NCI-H446 treated with DMSO at 0.1 percent for 48 hours (cell line): ENCODE data around the gene ZNF428.

ENCODE experiments used
- DNase-seq: peaks from one replicate; lab custom pipeline; 2025; lab: John Stamatoyannopoulos, UW

Gene ZNF428

DNA sequence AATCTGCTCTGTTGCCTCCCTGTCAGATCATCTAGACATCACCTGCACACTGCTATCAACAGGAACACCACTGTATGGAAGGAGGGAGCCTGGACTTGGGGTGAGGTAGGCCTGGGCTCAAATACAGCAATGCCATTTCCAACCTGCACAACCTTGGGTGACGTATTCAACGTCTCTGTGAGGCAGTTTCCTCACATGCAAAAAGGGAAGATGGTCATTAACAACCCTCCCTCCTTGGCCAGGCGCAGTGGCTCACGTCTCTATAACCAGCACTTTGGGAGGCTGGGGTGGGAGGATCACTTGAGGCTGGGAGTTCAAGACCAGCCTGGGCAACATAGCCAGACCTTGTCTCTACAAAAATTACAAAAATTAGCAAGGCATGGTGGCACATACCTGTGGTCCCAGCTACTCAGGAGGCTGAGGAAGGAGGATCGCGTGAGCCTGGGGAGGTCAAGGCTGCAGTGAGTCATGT, 57.2 kb downstream of the ZNF428 start:
- no peak for DNase-seq

DNA sequence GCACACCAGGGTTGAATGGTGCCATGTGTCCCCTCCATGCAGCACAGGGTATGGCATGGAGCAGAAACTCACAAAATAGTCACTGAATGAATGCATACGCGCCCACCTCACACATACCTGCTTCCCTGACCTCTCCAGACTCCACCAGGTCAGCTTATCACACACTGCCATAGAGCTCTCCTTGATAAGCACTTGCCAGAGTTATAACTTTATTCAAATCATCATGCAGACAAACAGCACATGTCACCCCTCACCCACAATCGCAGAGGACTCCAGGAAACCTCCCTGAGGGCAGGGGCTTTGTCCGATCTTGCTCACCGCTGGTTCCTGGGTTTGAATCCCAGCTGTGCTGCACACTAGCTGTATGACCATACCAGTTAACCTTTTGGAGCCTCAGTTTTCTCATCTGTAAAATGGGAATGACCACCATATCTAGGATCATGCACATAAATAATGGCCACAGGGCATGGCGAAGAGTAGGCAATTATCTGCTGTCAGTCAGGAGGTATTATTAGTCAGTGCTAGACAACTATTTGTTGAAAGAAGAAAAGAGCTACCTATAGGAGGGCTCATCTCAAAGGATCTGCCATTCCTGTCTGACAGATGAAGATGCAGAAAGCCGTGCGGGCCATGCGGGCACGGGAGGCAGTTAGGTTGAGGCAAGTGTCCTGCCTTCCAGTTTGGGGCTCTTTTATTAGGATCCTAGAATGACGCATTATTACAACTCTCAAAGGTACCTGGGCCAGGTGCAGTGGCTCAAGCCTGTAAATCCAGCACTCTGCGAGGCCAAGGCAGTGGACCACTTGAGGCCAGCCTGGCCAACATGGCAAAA, 58.1 kb downstream of the ZNF428 start:
- DNase-seq, result no peak

GRCh38 chr19:43560687-43561086, 58.7 kb downstream of the ZNF428 start:
- no peak for DNase-seq
